ENCODE measurements around the gene RASA2.
A peak's percentile ranks its signal among the peaks of the same experiment; 100 is the strongest.

RASA2 gene

DNA sequence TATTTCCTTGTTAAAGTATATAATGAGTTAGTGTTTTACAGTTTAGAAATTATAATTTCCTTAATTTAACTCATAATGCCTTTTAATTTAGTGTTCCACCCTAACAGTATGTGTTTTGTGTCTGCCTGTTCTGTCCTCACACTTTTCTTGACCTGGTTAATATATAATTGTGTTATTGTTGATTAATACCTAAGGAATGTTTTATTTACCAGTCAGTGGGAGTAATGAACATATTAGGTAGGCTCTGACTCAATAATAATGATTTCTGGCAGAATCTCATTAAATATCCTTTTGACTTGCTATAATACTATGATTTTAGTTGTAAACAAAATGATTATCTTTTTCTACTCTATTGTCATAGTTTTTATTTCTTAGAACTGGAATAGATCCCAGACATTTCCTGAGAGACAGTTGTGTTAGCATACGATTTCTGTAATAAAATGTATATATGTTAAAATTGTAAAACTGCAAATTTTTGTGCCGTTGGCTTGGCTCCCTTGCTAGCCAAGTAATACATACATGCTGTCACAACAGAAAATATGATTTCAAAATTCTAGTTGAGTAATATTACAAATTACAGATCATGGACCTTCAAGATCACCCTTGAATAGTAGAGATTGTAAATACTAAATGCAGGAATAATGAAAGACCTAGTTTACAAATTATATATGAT lies 51.9 kb downstream of the RASA2 start:
- no peak for DNase-seq (ENCODE audit: low read depth)

DNA sequence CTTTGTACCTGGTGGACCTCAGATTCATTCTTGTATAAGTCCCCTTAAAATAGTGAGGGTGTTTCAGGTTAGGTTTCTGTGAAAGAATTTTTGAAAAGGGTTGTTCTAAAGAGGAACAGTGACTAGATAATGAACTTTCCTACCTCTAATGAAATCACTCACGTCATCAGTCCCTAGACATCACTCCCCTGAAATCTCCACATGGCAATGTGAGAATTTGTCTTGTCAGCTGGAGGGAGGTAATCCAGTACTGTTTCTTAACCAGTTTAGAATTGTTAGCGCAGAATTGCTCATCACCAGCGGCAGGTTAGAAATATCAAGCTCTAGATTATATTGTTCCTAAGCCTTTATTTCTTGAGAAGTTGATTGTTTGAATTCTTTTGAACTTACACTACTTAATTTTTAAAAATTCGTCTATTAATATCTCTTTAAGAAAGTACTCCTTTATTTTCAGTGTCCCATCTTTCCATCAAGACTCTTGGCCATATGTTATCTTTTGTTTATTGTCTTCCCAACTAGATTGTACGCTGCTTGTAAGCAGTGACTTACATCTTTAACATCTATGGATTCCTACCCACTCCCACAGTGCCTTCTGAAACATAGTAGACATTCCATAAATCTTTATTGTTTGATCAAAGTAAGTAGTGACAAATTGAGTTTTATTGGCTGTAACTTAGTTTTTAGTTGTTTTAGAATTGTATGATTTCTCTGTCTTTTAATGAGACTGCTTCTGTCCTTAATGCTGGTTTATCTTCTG lies 52.8 kb downstream of the RASA2 start:
- DNase-seq (ENCODE audit: low read depth) = no peak

DNA sequence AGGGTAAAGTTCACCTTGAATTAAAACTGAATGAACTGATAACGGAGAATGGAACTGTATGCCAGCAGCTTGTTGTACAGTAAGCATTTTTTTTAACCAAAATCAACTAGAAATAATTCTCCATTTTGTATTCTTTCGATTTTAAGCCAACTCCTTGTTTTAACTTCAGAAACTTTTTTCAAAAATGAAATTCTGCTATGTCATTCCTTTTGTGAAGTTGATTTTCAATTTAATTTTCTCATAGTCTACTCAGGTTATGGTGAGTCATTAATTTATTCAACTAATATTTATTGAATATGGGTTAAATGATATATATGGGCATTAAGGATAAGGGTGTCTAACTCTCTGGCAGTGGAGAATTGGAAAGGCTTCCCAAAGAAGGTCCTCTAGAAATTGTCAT lies 53.7 kb downstream of the RASA2 start:
- DNase-seq (ENCODE audit: low read depth) = no peak

DNA sequence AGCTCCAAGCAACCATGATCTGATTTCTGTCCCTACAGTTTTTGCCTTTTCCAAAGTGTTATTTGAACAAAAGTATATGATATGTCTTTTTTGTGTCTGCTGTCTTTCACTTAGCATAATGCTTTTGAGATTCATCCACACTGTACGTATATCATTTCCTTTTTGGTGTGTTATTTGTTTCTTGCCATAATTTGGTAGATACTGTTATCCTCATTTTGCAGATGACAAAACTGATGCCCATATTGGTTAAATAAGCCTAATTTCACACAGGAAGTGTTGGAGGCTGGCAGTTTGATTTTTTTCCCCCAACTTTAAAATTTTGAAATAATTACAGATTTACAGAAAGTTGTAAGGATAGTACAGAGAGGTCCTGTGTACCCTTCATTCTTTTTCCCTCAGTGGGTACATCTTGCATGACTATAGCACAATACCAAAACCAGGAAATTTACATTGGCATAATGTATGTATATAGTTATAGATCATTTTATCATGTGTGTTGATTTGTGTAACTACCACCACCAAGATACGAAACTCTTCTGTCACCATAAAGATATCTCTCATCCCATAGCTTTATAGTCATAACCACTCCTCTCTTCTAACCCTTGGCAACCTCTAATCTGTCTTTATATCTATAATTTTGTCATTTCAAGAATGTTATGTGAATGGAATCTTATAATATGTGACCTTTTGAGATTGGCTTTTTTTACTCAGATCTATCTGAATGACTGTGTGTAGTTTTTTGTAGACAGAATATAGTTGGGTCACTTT lies 55.6 kb downstream of the RASA2 start:
- DNase-seq (ENCODE audit: low read depth) = no peak

DNA sequence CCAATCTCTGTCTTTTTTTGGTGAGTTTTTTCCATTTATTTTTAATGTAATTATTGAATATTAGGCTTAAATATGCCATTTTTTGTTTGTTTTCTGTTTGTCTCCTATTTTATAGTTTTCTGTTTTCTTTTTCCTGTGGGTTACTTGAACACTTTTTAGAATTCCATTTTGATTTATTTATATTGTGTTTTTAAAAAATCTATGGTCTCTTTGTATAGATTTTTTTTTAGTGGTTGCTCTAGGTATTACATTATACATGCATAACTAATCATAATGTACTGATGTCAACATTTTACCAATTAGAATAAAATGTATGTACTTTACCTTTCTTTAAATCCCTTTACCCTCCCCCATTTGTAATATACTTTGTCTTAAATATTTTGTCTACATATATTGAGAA lies 56.2 kb downstream of the RASA2 start:
- DNase-seq (ENCODE audit: low read depth) = no peak

DNA sequence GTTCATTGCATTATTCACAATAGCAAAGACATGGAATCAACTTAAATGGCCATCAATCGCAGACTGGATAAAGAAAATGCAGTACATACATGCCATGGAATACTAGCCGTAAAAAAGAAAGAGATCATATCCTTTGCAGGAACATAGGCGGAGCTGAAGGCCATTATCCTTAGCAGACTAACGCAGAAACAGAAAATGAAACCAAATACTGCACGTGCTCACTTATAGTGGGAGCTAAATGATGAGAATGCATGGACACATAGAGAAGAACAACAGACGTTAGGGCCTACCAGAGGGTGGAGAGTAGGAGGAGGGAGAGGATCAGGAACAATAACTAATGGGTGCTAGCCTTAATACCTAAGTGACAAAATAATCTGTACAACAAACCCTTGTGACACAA lies 57.9 kb downstream of the RASA2 start:
- DNase-seq (ENCODE audit: low read depth) = no peak

DNA sequence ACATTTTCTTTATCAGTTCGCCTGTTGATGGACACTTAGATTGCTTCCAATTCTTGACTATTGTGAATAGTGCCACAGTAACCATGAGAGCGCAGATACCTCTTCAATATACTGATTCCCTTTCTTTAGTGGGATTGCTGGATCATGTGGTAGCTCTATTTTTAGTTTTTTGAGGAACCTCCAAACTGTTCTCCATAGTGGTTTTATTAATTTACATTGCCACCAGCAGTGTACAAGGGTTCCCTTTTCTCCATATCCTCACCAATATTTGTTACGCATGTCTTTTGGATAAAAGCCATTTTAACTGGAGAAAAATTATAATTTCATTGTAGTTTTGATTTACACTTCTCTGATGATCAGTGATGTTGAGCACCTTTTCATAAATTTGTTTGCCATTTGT lies 59.3 kb downstream of the RASA2 start:
- no peak for DNase-seq (ENCODE audit: low read depth)

DNA sequence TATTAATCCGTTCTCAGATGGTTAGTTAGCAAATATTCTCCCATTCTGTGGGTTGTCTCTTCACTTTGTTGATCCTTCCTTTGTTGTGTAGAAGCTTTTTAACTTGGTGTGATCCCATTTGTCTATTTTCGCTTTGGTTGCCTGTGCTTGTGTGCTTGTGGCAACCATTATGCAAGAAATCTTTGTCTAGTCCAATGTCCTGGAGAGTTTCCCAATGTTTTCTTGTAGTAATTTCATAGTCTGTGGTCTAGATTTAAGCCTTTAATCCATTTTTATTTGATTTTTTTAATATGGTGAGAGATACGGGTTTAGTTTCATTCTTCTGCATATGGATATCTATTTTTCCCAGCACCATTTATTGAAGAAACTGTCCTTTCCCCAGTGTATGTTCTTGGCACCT lies 59.8 kb downstream of the RASA2 start:
- DNase-seq (ENCODE audit: low read depth) = no peak

DNA sequence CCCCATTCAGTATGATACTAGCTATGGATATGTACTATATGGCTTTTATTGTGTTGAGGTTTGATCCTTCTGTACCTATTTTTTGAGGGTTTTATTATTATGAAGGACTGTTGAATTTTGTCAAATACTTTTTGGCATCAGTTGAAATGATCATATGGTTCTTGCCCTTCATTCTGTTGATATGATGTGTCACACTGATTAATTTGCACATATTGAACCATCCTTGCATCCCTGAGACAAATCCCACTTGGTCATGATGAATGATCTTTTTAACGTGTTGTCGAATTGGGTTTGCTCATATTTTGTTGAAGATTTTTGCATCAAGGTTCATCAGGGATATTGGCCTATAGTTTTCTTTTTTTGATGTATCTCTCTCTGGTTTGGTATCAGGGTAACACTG lies 61.0 kb downstream of the RASA2 start:
- no peak for DNase-seq (ENCODE audit: low read depth)

DNA sequence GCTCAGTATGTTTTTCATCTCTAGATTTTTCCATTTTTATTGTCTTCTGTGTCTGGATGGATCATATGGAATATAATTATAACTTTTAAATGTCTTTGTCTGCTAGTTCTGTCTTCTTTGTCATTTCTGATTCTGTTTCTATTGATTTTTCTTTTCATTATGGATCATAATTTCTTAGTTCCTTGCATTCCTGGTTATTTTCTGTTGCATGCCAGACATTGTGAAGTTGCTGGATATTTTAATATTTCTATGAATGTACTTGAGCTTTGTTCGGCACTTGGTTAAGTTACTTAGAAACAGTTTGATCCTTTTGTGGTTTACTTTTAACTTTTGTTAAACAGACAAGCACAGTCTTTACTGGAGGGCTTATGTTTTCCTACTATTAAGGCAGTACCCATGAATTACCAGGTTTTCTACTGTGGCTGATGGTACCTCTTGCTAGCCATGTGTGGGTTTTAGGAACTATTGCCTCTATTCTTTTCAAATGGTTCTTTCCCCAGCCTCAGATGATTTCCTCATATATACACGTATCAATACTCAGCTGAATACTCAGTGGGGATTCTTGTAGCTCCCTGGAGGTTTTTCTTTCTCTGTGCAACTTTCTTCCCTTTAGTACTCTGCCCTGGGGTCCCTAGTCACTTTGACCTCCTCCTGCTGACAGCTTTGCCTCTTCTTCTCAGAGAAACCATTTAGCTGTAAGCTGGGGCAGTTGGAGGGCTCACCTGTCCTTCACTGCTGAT lies 64.3 kb downstream of the RASA2 start:
- DNase-seq (ENCODE audit: low read depth) = no peak

DNA sequence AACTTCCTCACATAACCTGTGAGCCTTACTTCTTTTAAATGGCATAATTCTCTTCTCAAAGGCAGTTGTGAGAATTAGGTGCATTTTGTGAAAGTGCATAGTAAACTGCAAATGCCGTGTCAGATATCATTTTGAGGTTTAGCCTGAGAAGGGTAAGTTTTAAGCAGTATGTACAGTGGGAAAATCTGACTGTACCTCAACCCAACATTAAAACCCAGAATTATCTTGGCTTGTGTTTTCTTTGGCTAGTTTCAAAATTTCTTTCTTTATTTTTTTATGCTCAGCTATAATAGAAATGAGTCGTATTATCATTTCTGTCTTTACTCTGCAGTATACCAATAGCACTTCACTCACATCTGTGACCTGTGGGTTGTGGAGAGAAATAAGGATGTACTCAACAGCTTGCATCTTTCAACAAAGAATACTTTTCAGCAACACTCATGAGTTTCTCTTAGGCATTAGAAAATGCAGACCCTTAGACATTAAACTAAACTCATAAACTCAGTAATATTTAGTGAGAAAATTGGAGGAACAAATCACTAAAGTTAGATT lies 65.7 kb downstream of the RASA2 start:
- no peak for DNase-seq (ENCODE audit: low read depth)

DNA sequence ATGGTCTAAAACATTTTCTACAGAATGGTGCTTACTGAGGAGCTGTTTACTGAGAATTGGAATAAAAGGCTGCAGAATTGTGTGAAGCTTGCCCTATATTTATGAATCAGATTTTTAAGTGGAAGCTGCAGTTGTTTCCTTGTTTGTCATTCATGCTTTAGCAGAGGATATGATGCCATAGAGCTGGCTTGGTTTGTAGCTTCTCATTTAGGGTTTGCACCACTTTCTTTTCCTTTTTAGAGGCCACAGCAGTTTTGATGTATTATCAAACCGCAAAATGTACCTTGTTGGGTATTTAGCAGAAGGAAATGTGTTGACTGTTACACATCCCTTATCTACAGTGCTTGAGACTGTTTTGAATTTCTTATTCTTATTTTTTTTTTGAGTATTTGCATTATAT lies 66.2 kb downstream of the RASA2 start:
- no peak for DNase-seq (ENCODE audit: low read depth)

DNA sequence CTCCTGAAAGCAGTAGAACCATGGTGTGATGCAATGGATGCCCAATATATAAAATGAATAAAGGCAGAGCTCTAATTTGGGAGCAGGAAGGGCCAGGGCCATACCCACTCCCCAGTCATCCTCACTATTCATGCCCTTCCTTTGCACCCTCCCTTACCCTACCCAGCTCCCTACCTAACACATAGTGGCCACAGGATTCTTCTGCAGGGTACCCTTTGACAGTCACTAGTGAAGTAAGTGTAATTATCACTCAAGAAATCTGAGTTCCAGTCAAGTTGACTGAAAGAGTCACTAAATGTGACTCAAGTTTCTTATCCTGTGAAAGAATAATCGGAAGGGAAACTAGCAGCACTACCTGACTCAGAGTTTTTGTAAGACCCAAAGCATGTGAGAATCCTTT lies 69.2 kb downstream of the RASA2 start:
- no peak for DNase-seq (ENCODE audit: low read depth)

DNA sequence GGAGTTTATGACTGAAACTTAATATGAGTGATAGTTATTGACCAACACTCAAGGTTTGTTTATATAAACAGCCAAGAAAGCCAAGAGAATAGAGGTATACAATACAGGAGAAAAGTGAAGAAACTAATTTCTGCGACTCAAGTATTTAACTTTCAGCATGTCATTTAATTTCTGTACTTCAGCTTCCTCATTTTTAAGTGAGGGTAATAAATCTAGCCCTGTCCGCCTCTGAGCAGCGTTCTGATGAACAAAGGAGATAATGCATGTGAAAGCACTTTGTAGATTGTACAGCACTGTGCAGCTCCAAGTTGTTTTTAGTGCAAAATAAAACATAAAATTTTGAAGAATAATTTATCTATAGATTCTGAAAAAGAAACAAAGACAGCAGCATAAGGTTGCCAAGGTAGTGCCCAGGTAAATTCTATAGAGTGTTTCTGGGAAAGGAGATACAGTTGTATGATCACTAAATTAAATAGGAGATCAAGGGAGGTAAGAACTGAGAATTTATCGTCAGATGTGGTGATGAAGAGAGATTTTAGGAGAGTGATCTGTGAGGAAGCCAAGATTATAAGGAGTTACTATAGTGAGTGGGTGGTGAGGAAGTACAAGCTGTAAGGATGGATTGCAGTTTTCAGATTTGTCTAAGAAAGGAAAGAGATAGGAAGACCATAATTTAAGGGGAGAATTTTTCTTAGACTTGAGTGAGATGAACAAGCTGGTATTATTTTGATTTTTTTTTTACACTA lies 71.3 kb downstream of the RASA2 start:
- no peak for DNase-seq (ENCODE audit: low read depth)

DNA sequence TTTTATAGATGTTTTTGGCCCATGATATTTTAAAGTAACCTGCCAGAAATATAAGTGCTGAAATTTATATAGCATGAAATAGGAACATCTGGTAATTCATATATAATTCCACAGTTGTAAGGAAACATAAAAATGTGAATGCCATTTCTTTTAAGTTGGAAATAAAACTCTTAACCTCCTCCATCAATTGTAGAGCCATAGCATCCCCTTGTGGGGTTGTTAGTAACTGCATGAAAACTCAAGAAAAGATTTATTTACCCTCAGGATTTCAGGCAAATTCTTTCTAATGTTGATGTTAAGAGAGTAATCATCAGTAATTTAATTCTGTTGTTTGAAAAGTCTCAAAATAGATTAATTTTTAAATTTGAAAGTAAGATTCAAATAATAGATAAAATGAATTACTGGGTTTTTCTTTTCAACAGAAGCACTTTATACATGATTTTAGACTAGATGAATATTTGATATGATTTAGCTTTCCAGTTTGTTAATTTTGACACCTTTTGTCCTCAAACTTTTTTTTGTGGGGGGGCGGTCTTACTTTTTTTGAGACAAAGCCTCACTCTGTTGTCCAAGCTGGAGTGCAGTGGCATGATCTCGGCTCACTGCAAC lies 74.7 kb downstream of the RASA2 start:
- peak; percentile 12 for DNase-seq (ENCODE audit: low read depth)

DNA sequence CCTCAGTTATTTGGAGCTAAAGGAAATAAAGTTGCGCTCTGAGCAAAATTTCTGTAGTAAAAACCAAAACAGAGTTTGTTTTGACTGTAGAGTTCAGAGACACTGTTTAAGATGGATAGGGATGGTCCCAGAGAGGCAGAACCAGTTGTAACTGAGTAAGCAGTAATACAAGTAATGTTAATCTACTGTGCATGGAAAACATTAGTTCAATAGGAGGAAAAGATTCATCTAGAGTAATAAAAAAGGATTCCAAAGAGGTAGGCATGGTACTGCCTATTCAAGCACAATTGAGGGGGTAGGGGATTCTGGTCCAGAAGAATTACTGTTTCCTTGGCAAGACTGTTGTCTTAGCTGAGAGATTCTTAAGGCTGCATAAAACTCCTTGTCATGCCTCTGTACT lies 77.4 kb downstream of the RASA2 start:
- no peak for DNase-seq (ENCODE audit: low read depth)

DNA sequence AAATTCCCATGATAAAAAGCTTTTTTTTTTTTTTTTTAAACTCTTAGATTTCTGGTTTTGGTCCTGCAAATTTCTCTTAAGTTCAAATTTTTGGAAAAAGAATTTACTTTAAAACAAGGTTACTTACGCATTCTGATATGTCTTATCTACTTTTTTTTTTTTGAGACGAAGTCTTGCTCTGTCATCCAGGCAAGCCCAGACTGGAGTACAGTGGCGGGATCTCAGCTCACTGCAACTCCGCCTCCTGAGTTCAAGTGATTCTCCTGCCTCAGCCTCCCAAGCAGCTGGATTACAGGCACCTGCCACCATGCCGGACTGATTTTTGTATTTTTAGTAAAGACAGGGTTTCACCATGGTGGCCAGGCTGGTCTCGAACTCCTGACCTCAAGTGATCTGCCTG lies 83.2 kb downstream of the RASA2 start:
- no peak for DNase-seq (ENCODE audit: low read depth)

DNA sequence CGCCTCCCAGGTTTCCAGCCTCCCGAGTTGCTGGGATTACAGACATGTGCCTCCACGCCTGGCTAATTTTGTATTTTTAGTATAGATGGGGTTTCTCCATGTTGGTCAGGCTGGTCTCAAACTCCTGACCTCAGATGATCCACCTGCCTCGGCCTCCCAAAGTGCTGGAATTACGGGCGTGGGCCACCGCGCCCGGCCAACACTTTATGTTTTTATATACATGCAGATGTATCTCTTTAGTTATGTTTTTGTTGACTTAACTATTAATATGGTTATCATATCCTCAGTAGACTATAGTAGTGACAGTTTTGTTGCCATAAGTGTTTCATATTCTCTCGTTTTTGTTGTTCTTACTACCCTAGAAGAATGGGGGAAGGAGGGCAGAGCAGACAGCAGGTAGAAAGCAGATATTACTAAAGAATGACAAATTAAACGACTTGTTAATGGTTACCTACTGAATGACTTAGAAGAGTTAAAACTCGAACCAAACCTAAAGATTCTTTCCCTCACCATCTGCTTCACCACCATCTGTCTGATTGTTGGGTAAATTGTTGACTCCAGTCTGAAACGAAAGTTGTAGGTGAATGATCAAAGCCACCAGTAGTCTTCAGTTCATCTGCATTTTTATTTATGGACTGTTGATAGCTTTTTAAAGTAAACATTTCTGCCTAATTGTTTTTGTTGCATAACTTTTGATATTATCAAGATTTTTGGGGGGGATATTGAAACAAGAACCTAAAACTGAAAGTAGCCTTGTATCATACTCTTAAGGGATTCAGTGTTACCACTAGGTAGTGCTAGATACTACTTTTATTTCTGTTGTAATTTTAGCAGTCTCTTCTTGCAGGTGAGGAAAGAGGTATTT lies 89.3 kb downstream of the RASA2 start:
- DNase-seq (ENCODE audit: low read depth) = no peak

DNA sequence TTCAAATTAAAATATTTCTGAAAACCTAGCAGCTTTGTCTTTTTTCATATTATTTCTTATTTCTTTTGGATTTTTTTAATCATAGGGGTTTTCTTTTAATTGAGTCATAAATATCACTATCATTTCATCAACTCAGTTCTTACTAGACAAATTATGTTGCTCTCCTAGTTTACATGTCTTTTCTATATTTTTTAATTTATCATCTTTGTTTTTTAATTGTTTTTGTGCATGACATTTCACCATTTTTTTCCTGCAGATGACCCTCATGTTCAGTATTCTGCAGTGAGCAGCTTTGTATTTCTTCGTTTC lies 89.9 kb downstream of the RASA2 start:
- no peak for DNase-seq (ENCODE audit: low read depth)
